Endometrial microvascular endothelial cells (primary cell): ENCODE results near the gene CELF4. TPM values are rescaled to one million over a fixed set of nuclear protein-coding genes. Genes with fewer than 3 reads are reported as not detected.

ENCODE experiments used
- in situ Hi-C: cut with HindIII; loops from 2 replicates; pipeline ENCODE4 v1.10.0; 2017; ENCODE audit warnings: low sequenced_read_pairs, low pct_unique_long_range_greater_than_20kb; ENCODE audit errors: inconsistent ontology term
- total RNA-seq: library from RNA; depleted of rRNA; stranded (reverse); fragments of >200 nt; gene quantifications from one replicate; pipeline ENCODE4 v1.2.3, GENCODE V29; 2015; ENCODE audit errors: inconsistent ontology term

The CELF4 gene
- total RNA-seq, 1 donor from 2014 or later: not detected

DNA sequence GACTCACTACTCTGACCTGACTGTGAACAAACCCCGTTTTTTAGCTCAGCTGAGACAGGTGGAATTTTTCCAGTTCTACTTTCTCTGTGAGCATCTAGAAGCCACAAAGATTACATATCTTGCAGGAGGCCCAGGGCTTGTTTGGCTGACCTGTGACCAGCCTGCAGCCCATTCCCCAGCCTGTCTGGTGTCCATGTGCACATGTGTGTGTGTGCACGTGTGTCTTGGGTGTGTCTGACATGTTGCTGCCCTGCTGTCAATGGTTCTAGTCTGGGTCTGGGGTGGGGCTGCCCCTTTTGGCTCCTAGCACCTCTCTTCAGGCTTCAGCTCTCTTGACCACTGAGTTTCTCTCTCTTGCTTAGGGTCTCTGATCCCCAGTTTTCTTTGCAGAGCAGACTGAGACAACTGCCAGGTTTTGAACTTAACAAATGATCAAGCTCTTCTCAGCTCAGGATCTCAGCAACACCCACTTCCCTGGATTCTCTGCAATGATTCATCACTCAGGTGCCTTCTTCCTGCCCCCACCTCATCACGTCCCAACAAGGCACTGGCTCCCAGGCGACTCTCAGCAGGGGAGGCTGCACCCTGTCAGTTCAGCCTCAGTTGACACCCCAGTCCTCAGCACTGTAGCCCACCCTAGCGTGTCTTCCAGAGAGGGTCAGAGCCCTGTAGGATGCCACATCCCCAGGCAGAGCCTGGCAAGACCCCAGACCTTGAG, 130.3 kb downstream of the CELF4 start:
- in situ Hi-C loops: no loop called here

- in situ Hi-C loops: no loop called here
These were observed 131.3 kb downstream of the CELF4 start for GRCh38 chr18:37434161-37434860.

- in situ Hi-C loops: no loop called here
These were observed 133.0 kb downstream of the CELF4 start for GRCh38 chr18:37432436-37433195.

DNA sequence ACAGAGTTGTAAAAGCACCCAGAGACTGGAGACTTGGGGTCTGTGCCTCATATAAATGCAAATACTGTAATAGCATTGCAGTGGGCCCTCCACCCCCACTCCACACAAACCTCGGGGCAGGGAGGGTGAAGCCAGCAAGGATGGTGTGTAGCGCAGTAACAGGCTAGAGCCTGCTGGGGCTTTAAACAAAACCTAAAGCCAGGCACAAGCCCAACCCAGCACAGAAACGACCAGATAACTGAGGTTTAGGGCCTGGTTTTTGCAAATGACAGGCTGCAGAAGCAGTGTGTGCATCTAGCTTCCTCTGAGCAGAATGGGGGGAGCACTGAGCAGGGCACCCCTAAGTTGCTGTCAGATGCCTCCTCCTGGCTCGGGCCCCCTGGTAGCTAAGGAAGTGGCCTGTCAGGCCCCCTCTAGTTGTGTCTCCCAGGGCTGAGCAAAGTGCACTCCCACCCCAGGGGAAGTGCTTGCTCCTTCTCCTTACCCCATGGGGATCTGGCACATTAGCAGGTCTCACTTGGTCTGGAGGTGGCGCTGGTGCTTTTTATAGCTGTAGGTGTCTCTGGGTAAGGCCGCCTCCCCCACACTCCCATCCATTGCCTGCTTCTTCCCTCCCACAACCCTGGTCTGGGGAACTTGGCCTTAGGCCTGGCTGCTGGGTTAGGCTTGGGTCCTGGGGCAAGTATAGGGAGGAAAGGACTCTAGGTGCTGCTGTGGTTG, 135.1 kb downstream of the CELF4 start:
- in situ Hi-C loops: no loop called here

DNA sequence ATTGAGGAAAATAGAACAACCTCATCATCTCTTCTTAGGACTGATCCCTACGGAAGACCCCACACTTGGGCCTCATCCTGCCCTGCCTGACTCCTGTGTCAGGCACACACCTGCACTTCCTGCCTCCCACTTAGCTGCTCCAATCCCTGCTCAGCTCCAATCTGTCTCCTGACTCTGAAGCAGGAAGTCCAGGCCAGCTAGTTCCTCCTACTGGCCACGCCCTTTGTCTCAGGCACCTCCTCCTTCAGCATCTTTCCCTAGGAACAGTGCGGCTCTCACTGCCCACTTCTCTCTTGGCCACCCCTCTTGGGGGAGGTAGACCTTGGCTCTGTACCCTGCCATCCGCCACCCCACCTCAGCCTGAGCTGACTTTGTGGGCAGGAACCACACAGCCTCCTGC, 135.8 kb downstream of the CELF4 start:
- in situ Hi-C loops: no loop called here

DNA sequence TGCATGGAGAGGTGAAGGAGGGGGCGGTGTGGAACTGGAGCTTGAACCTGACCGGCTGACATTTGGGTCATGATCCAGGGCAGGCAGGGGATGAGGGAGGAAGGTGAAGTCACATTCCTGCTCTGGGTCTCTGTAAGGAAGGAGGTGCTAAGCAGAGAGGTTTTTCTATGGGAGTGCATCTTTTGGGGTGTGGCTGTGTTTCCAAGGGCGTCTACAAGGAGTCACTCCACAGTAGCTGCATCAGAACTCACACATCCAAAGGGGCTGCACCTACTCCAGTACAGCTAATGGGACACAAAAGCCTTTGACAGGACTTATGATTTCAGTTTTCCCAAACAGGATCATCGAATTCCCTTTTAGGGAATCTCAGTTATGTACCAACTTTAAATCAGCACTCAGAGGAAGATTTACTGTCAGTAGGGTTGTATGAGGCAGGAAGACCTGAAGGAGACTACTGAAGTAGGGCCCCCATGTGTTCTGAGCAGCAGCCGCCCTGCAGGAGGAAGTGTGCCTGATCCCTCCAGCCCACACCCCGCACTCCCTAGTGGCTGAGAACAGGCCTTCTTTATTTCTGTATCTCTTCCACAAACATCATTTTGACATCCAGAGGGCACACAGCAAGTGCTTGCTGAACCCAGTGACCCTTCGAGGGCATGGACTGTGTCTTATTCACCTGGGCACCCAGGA, 137.2 kb downstream of the CELF4 start:
- in situ Hi-C loops: no loop called here

- in situ Hi-C loops: no loop called here
These were observed 139.0 kb downstream of the CELF4 start for GRCh38 chr18:37426586-37426985.

DNA sequence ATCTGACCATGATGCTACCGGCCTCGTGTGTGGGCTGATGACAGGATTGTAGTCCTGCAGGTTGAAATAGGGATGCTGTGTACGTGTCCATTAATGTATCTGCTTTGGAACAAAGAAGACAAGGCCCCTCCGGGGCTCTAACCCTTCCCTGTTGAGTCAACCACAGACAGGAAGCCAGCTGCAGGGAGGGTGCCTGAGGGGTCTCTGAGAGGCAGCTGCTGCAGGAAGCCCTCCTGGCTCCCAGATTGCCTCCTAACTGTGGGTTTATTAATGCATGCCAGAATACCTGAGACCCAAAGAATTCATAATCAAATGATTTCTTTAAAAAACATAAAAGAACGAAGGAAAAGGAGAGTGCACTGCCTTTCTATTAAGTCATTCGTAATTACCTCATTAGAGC, 140.4 kb downstream of the CELF4 start:
- in situ Hi-C loops: no loop called here

- in situ Hi-C loops: no loop called here
These were observed 141.1 kb downstream of the CELF4 start for GRCh38 chr18:37424507-37424906.

DNA sequence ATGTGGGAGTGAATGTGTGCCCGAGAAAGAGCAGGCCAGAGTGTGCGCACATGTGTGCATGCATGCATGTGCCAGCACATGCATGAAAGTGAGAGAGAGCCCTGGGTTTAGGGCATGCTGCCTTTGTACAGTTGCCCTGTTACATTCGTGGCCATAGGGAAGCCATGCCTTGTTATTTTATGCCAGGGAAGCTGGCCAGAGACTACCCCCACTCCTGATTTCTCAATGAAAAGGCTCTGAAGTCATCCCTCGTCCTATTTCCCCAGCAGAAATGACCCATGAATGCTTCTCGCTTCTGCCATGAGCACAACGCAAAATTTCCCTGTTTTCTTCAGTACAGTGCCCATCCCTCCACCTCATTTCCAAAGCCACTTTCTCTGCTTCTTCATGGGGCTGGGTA, 143.0 kb downstream of the CELF4 start:
- in situ Hi-C loops: no loop called here

DNA sequence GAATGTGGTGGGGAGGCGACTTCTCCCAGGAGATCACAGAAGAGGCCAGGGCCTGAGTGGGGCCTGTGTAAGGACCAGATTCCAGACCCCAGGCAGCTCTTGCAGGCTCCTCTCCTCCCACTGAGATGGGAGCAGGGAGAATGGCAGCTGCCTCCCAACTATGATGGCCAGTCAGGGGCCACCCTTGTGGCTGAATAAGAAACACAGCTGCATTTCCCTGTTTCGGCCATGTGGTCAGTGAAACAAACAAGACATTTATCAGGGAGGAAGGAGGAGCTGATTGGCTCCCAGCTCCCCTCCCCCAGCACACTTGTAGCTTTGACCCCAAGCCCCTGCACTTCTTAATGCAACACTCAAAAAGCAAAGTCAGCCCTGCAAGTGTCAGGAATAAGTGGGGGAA, 143.5 kb downstream of the CELF4 start:
- in situ Hi-C loops: no loop called here

DNA sequence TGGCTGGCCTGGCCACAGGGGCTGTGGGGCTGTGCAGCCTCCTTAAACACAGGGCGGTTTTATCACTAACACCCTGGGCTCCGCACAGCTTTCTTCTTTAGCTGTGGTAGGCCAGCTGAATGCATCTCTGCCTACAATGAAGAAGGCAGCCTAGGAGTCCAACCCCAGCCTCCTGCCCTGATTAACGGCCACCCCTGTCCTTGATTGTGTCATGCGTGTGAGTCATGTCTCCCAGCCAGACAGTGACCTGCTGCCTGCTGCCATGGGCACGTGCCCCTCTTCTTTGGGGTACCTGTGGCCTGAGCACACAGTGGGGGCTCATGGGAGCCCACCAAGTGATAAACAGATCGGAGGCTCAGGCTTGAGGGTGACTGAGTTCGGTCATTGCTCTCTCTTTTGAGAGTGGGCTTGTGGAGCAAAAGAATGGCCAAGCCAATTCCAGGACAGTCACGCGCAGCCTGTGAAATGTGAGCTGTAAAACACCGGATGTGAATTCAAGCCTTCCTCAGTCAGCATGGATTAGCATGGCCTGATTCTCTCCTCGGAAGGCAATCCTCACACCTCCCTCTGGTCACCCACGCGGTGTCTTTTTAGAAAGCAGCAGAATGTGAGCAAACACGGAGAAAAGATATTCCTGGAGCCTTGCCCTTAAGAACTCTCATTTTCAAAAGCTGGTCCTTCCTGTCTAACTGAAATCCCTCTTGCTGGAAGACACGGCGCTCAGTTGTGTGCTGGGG, 144.1 kb downstream of the CELF4 start:
- in situ Hi-C loops: no loop called here

DNA sequence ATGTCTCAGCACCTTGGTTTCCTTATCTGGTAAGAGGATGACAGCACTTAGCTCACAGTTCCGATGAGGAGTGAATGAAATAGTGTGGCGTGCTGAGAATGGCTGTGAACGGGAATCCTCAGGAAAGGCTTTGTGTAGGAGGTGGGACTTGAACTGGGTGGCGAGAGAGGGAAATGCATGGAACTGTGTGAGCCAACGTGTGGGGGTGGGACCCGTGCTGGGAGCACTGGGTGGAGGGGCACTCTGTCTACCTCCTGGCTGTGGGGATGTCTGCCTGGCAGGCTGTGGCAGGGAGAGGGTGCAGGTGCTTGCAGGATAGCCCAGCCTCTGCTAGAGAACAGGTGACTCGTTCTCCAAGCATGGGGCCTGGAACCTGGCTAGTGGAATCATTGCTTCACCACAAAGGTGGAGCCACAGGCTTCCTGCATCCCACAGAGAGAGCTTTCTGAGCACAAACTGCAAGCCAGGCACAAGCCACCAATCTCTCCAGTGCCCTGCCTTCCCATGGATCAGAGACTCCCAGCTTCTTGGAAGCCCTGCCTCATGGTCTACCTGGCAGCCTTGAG, 145.2 kb downstream of the CELF4 start:
- in situ Hi-C loops: no loop called here

DNA sequence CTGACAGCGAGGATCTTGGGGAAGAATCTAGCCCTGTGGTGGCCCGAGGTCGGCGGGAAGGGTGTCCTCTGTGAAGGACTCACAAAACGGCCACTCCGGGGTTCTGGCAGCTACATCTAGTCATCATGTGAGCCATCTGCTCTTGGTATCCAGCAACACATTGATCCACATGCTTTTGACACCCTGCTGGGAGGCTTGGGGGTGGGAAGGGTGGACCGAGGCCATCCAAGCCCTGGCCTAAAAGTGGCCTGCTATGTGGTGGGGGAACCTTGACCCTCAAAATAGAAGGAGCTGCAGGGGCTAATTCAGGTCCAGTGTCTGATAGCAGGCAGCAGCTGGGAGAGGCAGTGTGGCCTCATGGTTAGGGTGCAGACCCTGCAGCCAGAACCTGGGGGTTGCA, 145.7 kb downstream of the CELF4 start:
- in situ Hi-C loops: no loop called here

GRCh38 chr18:37419315-37419714, 146.3 kb downstream of the CELF4 start:
- in situ Hi-C loops: no loop called here

GRCh38 chr18:37414816-37415215, 150.8 kb downstream of the CELF4 start:
- in situ Hi-C loops: no loop called here

DNA sequence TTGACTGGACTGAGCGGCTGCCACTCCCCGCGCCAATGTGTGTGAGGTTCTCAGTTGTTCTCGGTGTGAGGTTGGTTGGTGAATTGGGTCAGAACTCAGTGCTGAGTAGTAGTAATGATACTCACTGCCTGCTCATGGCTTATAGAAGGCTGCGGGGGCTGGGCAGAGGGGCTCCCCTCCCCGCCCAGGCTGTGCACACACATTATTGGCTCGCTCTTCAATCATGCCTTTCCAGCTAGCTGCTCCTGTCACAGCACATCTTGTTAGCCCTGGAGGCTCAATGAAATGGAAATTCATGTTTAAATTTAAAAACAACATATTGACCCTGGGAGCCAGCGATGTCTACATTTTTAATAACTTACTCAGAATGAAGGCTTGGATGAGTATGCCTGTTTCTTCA, 152.8 kb downstream of the CELF4 start:
- in situ Hi-C loops: no loop called here

GRCh38 chr18:37412333-37412732, 153.3 kb downstream of the CELF4 start:
- in situ Hi-C loops: no loop called here
